ENCODE data around the gene ZKSCAN7.

Gene ZKSCAN7

GRCh38 chr3:44584646-44585501, 29.9 kb downstream of the ZKSCAN7 start, which contains the start of gene ZNF660:
ZNF660 (plus strand) TSS chr3:44584964; CDS start chr3:44594194, 9,230 bp downstream.
- POLR2A ChIA-PET: no interaction called here
- DNase-seq (ENCODE audit: extremely low spot score): no peak
- TF ChIP-seq FOXA1 (IDR thresholded peaks at IDR 0.05) (no peak), LEF1 (IDR thresholded peaks at IDR 0.05; ENCODE audit: borderline replicate concordance) (no peak), SP1 (IDR thresholded peaks at IDR 0.05) (no peak), BHLHE40 (IDR thresholded peaks at IDR 0.05; ENCODE audit: borderline replicate concordance) (no peak)
- CTCF ChIA-PET: no interaction called here

- DNase-seq (ENCODE audit: extremely low spot score): no peak
- ChIA-PET CTCF (no interaction called here), POLR2A (no interaction called here)
- TF ChIP-seq SP1 (IDR thresholded peaks at IDR 0.05) (no peak), FOXK2 (IDR thresholded peaks at IDR 0.05) (no peak), SUZ12 (IDR thresholded peaks at IDR 0.05) (no peak), L3MBTL2 (conservative IDR thresholded peaks at IDR 0.05) (no peak), HDGF (IDR thresholded peaks at IDR 0.05; ENCODE audit: borderline replicate concordance) (no peak), PKNOX1 (IDR thresholded peaks at IDR 0.05) (no peak), ARNT (IDR thresholded peaks at IDR 0.05) (no peak), NFRKB (IDR thresholded peaks at IDR 0.05) (no peak), FOXM1 (IDR thresholded peaks at IDR 0.05; ENCODE audit: borderline replicate concordance) (no peak)
These were observed 41.6 kb downstream of the ZKSCAN7 start for GRCh38 chr3:44596621-44597020.

- POLR2A ChIA-PET: no interaction called here
- CTCF ChIA-PET: no interaction called here
- no peak for TF ChIP-seq NFRKB (IDR thresholded peaks at IDR 0.05)
- no peak for DNase-seq (ENCODE audit: extremely low spot score)
These were observed 46.8 kb downstream of the ZKSCAN7 start for GRCh38 chr3:44601749-44602148.

GRCh38 chr3:44612678-44613077, 57.7 kb downstream of the ZKSCAN7 start:
- CTCF ChIA-PET: no interaction called here
- TF ChIP-seq NFRKB (IDR thresholded peaks at IDR 0.05) (no peak), ELF4 (IDR thresholded peaks at IDR 0.05) (no peak), FOXA1 (IDR thresholded peaks at IDR 0.05) (no peak), SUZ12 (IDR thresholded peaks at IDR 0.05) (no peak), CTBP1 (IDR thresholded peaks at IDR 0.05; ENCODE audit: borderline replicate concordance) (no peak), ARNT (IDR thresholded peaks at IDR 0.05) (no peak), BHLHE40 (IDR thresholded peaks at IDR 0.05; ENCODE audit: borderline replicate concordance) (no peak), ZNF384 (IDR thresholded peaks at IDR 0.05) (no peak), SP1 (IDR thresholded peaks at IDR 0.05) (no peak), FOXK2 (IDR thresholded peaks at IDR 0.05) (no peak), HDGF (IDR thresholded peaks at IDR 0.05; ENCODE audit: borderline replicate concordance) (no peak), FOXM1 (IDR thresholded peaks at IDR 0.05; ENCODE audit: borderline replicate concordance) (no peak), L3MBTL2 (conservative IDR thresholded peaks at IDR 0.05) (no peak), LEF1 (IDR thresholded peaks at IDR 0.05; ENCODE audit: borderline replicate concordance) (no peak), PKNOX1 (IDR thresholded peaks at IDR 0.05) (no peak)
- DNase-seq (ENCODE audit: extremely low spot score): no peak
- POLR2A ChIA-PET: no interaction called here

All from HEK293T (cell line).